ENCODE measurements around the gene CDK16. TPM values are rescaled to one million over a fixed set of nuclear protein-coding genes. Genes with fewer than 3 reads are reported as not detected.

Gene CDK16
- total RNA-seq, 1 experiment from 2014 or later: 129 TPM

DNA sequence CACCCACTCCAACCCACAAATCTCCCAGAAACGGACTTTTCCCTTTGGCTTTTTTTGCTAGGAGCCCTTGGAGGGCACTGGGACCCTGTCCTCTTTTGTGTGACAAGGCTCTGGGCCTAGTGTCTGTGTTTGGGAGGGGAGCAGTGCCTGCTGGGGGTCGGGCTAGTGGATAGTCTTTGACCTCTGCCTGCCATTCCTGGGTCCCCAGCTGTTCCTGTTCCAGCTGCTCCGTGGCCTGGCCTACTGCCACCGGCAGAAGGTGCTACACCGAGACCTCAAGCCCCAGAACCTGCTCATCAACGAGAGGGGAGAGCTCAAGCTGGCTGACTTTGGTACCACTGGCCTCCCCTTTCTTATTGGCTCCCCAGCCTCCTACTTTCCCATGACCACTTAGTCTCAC is 7.6 kb downstream of the CDK16 start:
- H3K27me3 ChIP-seq (replicated peaks; ENCODE audit: control insufficient read depth, insufficient read depth, low read length): no peaks in the 10 kb centered on the region
- H3K36me3 Mint-ChIP-seq (ENCODE audit: insufficient read depth, unreplicated experiment): peaks cover 55% of the 10 kb centered on the region
- H3K4me3 Mint-ChIP-seq (ENCODE audit: unreplicated experiment): no peak overlapping the region
- POLR2A ChIA-PET: no interaction called here
- no peak overlapping the region for H3K4me3 ChIP-seq (ENCODE audit: low read depth, low read length)
- H3K36me3 ChIP-seq (ENCODE audit: control insufficient read depth, insufficient read depth, low read length): peaks cover 2% of the 10 kb centered on the region; the same call in 1 of the 2 replicates
- no TSS peak for BruUV-seq (replicated peaks)
- H3K27me3 Mint-ChIP-seq (ENCODE audit: insufficient read depth, unreplicated experiment): no peaks in the 10 kb centered on the region
- DNase-seq: no peak
- CTCF ChIA-PET: no interaction called here
- no peaks in the 10 kb centered on the region for H3K9me3 ChIP-seq
- no peaks in the 10 kb centered on the region for H3K4me1 ChIP-seq
- no peak overlapping the region for H3K27ac Mint-ChIP-seq (ENCODE audit: unreplicated experiment)
- H3K9me3 Mint-ChIP-seq (ENCODE audit: unreplicated experiment): no peaks in the 10 kb centered on the region
- peaks cover 7% of the 10 kb centered on the region for H3K4me1 Mint-ChIP-seq (ENCODE audit: low read depth, unreplicated experiment)
- intact Hi-C loops (cut with micrococcal nuclease; ENCODE audit: unreplicated experiment): no loop called here
- TF ChIP-seq, protein P1, sequence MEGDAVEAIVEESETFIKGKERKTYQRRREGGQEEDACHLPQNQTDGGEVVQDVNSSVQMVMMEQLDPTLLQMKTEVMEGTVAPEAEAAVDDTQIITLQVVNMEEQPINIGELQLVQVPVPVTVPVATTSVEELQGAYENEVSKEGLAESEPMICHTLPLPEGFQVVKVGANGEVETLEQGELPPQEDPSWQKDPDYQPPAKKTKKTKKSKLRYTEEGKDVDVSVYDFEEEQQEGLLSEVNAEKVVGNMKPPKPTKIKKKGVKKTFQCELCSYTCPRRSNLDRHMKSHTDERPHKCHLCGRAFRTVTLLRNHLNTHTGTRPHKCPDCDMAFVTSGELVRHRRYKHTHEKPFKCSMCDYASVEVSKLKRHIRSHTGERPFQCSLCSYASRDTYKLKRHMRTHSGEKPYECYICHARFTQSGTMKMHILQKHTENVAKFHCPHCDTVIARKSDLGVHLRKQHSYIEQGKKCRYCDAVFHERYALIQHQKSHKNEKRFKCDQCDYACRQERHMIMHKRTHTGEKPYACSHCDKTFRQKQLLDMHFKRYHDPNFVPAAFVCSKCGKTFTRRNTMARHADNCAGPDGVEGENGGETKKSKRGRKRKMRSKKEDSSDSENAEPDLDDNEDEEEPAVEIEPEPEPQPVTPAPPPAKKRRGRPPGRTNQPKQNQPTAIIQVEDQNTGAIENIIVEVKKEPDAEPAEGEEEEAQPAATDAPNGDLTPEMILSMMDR (IDR thresholded peaks at IDR 0.05; ENCODE audit: insufficient read depth in 1 of 2, low read depth in 1 of 2, low read length in 1 of 2, severe bottlenecking in 1 of 2, unreplicated experiment in 1 of 2): no peak

DNA sequence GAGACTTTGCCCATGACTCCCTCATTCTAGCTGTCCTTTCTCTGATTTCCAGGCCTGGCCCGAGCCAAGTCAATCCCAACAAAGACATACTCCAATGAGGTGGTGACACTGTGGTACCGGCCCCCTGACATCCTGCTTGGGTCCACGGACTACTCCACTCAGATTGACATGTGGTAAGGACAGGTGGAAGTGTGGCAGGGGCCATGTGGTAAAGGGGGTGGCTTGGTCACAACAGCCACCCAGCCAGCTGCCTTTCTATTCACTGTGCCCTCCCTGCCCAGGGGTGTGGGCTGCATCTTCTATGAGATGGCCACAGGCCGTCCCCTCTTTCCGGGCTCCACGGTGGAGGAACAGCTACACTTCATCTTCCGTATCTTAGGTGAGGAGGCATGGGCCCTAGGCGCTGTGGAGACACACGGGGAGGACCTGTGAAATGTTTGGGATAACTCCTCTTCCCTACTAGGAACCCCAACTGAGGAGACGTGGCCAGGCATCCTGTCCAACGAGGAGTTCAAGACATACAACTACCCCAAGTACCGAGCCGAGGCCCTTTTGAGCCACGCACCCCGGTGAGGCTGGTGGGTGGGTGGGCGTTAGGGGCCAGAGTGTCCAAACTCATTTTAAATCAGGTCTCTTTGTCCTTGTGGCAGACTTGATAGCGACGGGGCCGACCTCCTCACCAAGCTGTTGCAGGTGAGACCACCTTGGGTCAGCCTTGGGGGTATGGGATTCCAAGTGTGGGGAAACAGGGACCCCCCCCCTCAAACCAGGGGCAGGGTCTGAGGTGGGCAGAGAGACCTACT is 8.3 kb downstream of the CDK16 start:
- Histone ChIP-seq H3K27me3 (replicated peaks; ENCODE audit: control insufficient read depth, insufficient read depth, low read length) (no peaks in the 10 kb centered on the region), H3K4me3 (ENCODE audit: low read depth, low read length) (no peak overlapping the region), H3K9me3 (no peaks in the 10 kb centered on the region), H3K4me1 (no peaks in the 10 kb centered on the region), H3K36me3 (ENCODE audit: control insufficient read depth, insufficient read depth, low read length) (peaks cover 2% of the 10 kb centered on the region; the same call in 1 of the 2 replicates)
- Mint-ChIP-seq H3K27ac (ENCODE audit: unreplicated experiment) (no peak overlapping the region), H3K4me3 (ENCODE audit: unreplicated experiment) (no peak overlapping the region), H3K27me3 (ENCODE audit: insufficient read depth, unreplicated experiment) (no peaks in the 10 kb centered on the region), H3K36me3 (ENCODE audit: insufficient read depth, unreplicated experiment) (peaks cover 62% of the 10 kb centered on the region), H3K9me3 (ENCODE audit: unreplicated experiment) (no peaks in the 10 kb centered on the region), H3K4me1 (ENCODE audit: low read depth, unreplicated experiment) (peaks cover 7% of the 10 kb centered on the region)
- TF ChIP-seq, protein P1 (IDR thresholded peaks at IDR 0.05; ENCODE audit: insufficient read depth in 1 of 2, low read depth in 1 of 2, low read length in 1 of 2, severe bottlenecking in 1 of 2, unreplicated experiment in 1 of 2): no peak
- POLR2A ChIA-PET: no interaction called here
- DNase-seq: no peak
- BruUV-seq (replicated peaks): no TSS peak
- intact Hi-C loops (cut with micrococcal nuclease; ENCODE audit: unreplicated experiment): no loop called here
- CTCF ChIA-PET: no interaction called here

DNA sequence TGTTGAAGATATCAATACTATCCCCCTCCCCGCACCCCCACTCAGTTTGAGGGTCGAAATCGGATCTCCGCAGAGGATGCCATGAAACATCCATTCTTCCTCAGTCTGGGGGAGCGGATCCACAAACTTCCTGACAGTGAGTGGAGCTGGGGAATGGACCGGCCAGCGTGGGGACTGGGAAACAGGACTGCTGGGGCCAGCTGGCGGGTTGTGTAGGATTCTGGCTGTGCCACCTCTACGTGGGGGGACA is 8.8 kb downstream of the CDK16 start:
- intact Hi-C loops (cut with micrococcal nuclease; ENCODE audit: unreplicated experiment): no loop called here
- BruUV-seq (replicated peaks): no TSS peak
- Histone ChIP-seq H3K4me3 (ENCODE audit: low read depth, low read length) (no peak overlapping the region), H3K4me1 (no peaks in the 10 kb centered on the region), H3K27me3 (replicated peaks; ENCODE audit: control insufficient read depth, insufficient read depth, low read length) (no peaks in the 10 kb centered on the region), H3K36me3 (ENCODE audit: control insufficient read depth, insufficient read depth, low read length) (peaks cover 2% of the 10 kb centered on the region; the same call in 1 of the 2 replicates), H3K9me3 (no peaks in the 10 kb centered on the region)
- TF ChIP-seq, protein P1 (IDR thresholded peaks at IDR 0.05; ENCODE audit: insufficient read depth in 1 of 2, low read depth in 1 of 2, low read length in 1 of 2, severe bottlenecking in 1 of 2, unreplicated experiment in 1 of 2): no peak
- Mint-ChIP-seq H3K9me3 (ENCODE audit: unreplicated experiment) (no peaks in the 10 kb centered on the region), H3K4me1 (ENCODE audit: low read depth, unreplicated experiment) (peaks cover 7% of the 10 kb centered on the region), H3K27ac (ENCODE audit: unreplicated experiment) (no peak overlapping the region), H3K27me3 (ENCODE audit: insufficient read depth, unreplicated experiment) (no peaks in the 10 kb centered on the region), H3K36me3 (ENCODE audit: insufficient read depth, unreplicated experiment) (peaks cover 60% of the 10 kb centered on the region), H3K4me3 (ENCODE audit: unreplicated experiment) (no peak overlapping the region)
- DNase-seq: no peak
- ChIA-PET POLR2A (no interaction called here), CTCF (no interaction called here)
